Hematopoietic multipotent progenitor cell (in vitro differentiated cells): ENCODE results near the gene ALKBH5. TPM values are rescaled to one million over a fixed set of nuclear protein-coding genes. Genes with fewer than 3 reads are reported as not detected.

Experiments
- DNase-seq, 3 donors: peaks; one replicate each; pipeline ENCODE4 v3.0.0-alpha.2; 2011 to 2015; ENCODE audit warnings: low read depth in 2 of 3, low spot score in 2 of 3
- total RNA-seq: library from RNA; depleted of rRNA; stranded (reverse); fragments of >200 nt; gene quantifications from one replicate; pipeline ENCODE4 v1.2.3, GENCODE V29; 2012

The ALKBH5 gene
- total RNA-seq, 1 donor: 104 TPM

- DNase-seq: no peak
Measured at GRCh38 chr17:18238299-18238698, 54.7 kb downstream of the ALKBH5 start.

GRCh38 chr17:18240449-18240848, 56.8 kb downstream of the ALKBH5 start:
- no peak for DNase-seq

DNA sequence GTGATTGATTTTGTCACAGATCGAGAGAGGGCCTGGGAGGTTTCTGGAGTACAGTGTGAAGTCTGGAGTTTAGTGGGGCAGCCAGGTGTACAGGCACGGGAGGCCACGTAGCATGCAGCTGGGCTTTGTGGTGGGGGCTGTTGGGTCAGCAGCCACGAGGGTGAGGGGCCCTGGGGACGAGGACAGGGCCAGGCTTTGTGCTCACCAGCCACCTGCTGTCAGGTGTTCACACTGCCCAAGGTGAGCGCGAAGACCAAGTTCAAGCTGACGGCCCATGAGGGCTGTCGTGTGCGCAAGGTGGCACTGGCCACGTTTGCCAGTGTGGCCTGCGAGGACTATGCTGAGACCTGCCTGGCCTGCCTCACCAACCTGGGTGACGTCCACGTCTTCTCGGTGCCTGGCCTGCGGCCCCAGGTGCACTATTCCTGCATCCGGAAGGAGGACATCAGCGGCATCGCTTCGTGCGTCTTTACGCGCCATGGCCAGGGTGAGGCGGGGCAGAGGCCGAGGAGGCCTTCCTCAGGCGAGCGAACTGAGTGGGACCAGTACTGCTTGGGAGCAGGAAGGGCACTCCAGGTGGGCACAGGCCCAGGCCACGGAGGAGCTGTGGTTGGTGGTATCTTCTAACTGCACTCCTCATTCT, 57.7 kb downstream of the ALKBH5 start:
- no peak for DNase-seq

- no peak for DNase-seq
Measured at GRCh38 chr17:18245038-18245776, 61.6 kb downstream of the ALKBH5 start.

- no peak for DNase-seq
Measured at GRCh38 chr17:18246109-18246725, 62.6 kb downstream of the ALKBH5 start.

DNA sequence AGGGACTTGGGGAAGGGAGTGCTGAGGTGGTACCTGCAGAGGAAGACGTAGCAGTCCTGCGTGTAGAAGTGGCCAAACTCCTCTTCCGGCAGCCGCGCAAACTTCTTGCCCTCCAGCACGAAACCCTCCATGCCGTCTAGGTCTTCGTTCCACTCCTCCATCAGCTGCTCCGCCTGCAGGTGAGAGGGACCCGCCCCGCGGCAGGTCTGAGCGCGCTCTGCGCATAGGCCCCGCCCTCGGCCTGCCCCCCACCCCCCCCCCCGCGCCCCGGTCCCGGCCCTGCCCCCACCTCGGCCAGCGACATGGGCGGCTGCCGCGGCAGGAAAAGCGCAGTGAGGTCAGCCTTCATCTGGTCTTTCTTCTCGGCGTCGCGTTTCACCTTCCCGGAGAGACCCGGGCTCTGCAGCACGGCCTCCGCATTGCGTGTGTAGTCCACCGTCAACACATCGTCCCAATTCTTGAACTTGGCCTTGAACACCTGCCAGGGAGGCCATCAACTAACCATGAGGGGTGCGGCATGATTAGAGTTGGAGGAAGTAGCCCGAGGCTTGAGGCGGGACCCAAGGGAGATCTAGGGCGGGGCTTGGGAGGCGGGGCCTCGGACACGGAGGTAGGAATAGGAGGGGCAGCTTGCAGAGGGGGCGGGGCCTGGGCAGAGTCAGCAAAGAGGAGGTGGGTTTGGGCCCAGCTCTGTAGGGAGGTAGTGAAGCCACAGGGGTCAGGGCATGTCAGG, 63.4 kb downstream of the ALKBH5 start:
- DNase-seq: peak in 2 of 3 donors; percentile 39 to 43

- DNase-seq: no peak
Measured at GRCh38 chr17:18247613-18248001, 64.0 kb downstream of the ALKBH5 start.

DNA sequence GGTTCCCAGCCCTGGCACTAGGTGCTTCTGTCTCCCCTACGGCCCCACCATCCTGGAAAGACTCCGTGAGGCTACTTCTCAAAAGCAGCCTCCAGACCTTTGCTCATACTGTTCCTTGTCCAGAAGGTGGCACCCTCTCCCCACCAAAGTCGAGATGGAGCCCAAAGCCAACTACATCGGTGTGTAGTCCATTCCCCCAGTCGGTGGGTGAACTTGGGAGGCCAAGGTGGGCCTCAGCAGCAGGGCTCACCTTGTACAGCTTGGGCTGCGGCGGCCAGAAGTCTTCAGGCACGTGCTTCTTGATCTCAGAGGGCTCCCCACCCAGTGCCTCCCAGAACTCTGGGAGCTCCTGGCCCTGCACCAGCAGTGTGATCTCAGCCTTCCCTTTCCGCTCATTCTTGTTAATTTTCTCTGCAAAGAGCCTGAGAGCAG, 64.7 kb downstream of the ALKBH5 start:
- DNase-seq: peak in 2 of 3 donors; percentile 72 to 89

GRCh38 chr17:18248811-18249210, 65.2 kb downstream of the ALKBH5 start:
- DNase-seq: no peak

DNA sequence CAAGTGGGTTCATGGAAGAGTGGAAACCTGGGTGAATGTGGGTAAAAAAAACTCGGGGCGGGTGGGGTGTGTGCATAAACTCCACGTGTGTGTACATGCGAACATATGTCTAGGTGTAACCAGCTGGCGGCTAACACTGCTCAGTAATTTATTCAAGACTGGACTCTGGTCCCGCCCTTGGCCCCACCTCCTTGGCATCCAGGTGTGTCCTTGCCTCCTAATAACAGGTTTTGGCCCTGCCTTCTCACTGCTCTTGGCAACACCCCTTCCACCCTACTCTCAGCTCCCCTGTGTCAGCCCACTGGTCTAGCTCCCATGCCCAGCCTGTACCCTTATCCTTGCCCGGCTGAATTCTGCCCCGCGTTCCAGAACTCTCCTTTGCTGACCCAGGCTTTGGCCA, 66.6 kb downstream of the ALKBH5 start:
- DNase-seq: no peak

DNA sequence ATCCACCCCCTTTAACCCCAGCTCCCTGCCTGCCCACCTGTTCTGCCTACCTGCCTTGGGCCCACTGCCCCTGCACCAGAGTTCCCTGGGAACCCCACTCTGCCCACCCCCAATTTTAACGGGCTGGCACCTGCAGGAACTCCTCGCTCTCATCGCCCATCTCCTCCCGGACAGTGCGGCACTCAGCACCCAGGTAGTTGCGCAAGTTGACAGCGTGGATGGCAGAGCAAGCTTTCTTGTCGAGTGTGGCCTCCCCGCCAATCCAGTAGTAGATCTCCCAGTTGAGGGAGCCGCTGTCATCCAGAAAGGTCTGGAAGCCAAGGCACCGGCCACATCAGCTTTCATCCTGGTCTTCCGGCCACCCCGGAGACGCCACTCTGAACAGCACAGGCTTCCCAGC, 67.1 kb downstream of the ALKBH5 start:
- no peak for DNase-seq

DNA sequence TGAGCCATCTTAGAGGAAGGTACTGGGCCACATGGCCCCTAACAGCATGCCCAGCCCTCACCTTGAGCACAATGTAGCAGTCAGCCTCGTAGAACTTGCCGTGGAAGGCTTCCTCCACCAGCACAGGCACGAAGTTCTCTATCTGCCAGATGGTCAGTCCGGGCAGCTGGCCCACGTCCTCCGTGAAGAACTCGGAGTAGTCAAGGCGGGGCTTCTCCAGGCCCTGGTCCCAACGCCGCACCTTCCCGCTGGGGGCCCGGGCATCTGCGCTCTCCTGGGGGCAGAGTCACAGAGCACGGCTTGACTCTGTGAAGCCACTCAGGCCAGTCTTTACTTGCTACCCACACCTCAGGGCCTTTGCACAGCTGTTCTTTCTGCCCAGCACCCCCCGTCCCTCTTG, 67.6 kb downstream of the ALKBH5 start:
- DNase-seq: no peak

DNA sequence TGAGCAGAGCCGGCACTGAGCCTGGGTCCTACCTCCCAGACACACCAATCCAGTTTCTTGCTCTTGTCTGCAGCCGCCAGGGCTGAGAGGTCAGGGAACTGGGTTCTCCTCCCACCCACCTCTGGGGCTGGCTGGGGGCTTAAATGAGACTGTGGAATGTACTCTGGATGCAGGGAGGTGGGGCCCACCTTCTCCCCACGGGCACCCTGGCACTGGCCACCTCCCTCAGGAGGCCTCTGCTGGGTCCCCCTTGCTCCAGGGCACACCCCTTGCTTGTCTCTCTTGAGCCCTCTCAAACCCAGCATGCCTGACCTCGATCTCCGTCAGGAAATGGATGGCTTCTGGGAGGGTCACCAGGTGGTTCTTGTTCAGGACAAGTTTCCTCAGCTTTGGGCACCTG, 68.5 kb downstream of the ALKBH5 start:
- DNase-seq: no peak

DNA sequence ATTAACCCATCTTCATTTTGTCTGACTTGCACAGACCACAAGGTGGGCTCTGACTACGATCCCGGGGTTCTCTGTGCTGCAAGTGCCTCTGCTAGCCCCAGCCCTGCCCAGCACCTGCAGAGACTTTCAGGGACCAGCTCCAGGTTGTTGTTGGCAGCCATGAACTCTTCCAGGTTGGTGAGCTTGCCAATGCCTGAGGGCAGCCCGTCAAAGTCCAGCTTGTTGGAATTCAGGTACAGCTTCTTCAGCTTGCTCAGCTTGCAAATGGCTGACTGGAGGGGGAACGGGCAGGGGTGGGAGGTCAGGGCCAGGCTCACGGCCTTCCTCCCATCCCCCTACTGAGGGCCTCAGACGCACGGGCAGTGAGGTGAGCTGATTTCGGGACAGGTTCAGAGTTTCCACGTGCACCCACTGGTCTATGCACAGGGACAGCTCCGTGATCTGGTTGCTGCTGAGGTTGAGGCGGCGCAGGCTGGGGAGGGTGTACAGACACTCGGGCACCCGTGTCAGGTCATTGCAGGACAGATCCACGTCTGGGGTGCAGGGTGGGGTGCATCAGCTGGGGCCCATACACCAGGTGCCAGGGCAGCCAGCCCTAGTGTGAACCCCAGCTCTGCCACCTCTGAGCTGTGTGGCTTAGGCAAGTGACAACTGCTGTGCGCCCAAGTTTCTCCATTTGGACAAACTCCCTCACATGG, 69.7 kb downstream of the ALKBH5 start:
- no peak for DNase-seq

GRCh38 chr17:18253947-18254821, 70.6 kb downstream of the ALKBH5 start:
- DNase-seq: no peak

DNA sequence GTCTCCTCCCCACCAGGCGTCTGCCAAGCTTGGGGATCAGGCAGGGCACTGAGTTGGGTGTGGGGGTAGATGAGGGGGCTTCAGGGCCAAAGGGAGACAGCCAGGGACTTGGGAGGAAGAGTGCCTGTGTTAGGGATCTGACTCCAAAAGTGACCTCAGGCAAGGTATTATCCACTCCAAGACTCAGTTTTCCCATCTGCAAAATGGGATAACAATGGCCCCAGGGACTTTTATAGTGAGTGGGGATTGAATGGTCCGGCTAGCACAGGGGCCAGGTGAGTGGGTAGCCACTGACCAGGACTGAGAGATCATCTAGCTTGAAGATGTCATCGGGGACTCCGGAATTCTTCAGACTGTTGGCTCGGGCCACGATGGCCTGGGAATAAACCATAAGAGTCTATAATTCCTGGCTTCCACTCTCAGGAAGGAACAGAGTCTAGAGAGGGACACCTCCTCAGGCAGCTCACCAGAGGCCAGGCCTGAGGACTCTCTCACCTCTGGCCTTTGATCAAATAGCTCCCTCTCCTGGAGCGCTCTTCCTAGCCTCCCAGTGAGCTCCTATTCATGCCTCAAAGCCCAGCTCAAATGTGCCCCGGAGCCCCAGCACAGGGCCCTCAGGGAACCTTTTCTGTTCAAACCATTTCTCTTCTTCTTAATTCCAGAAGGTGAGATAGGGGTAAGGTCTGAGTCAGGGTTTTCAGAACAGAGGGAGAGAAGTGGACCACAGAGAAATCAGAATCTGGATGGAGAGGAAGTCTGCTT, 71.4 kb downstream of the ALKBH5 start:
- no peak for DNase-seq

DNA sequence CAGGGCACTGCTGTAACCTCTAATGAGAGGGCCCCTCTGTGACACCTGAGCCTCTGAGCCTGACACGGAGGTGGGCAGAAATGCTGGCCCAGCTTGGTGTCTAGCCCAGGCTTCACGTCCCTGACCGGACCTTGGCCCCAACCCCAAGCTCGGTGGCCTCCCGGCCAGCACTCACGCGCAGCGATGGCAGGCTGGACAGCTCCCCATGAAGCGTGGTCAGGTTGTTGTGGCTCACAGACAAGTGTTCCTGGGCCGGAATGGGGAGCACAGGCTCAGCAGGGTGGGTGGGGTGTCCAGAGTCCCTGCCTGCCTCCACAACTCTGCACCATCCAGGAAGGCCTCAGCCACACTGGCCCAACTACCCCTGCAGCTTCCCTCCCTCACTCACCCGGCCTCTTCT, 72.7 kb downstream of the ALKBH5 start:
- DNase-seq: no peak

- no peak for DNase-seq
Measured at GRCh38 chr17:18256776-18257175, 73.1 kb downstream of the ALKBH5 start.
